Osteoblast (primary cell): ENCODE results near the gene GAREM1. TPM values are rescaled to one million over a fixed set of nuclear protein-coding genes. Genes with fewer than 3 reads are reported as not detected.

Experiments
- DNase-seq: peaks from one replicate; pipeline ENCODE4 v3.0.0; 2011; ENCODE audit warnings: low spot score, mixed read lengths; ENCODE audit not compliant: insufficient read length; ENCODE audit errors: missing footprints
- H2AFZ ChIP-seq: 2 replicates; pipeline ENCODE4 v1.6.0; 2011; ENCODE audit warnings: mild to moderate bottlenecking, low read length
- H3K27ac ChIP-seq: 2 replicates; pipeline ENCODE4 v1.5.1; 2011; ENCODE audit warnings: mild to moderate bottlenecking, low read depth, low read length, moderate library complexity
- H3K27me3 ChIP-seq: 2 replicates; pipeline ENCODE4 v1.6.0; 2012; ENCODE audit warnings: mild to moderate bottlenecking, control low read depth, inconsistent platforms, low read length, moderate library complexity; ENCODE audit not compliant: insufficient read depth
- H3K36me3 ChIP-seq: 2 replicates; pipeline ENCODE4 v1.5.1; 2011; ENCODE audit warnings: mild to moderate bottlenecking, low read length, control low read depth, moderate library complexity; ENCODE audit not compliant: insufficient read depth
- H3K4me1 ChIP-seq: 2 replicates; pipeline ENCODE4 v1.5.1; 2011; ENCODE audit warnings: mild to moderate bottlenecking, low read length, control low read depth, moderate library complexity; ENCODE audit not compliant: insufficient read depth
- H3K4me2 ChIP-seq: 2 replicates; pipeline ENCODE4 v1.6.0; 2011; ENCODE audit warnings: mild to moderate bottlenecking, low read length; ENCODE audit not compliant: insufficient read depth
- H3K4me3 ChIP-seq: fragments of 200-600 bp; sonication (generic); 3 replicates; pipeline ENCODE4 v1.5.1; 2012; ENCODE audit warnings: mild to moderate bottlenecking, low read length, inconsistent platforms; ENCODE audit not compliant: insufficient read depth
- H3K79me2 ChIP-seq: 2 replicates; pipeline ENCODE4 v1.6.0; 2012; ENCODE audit warnings: mild to moderate bottlenecking, low read length, control low read depth, inconsistent platforms; ENCODE audit not compliant: insufficient read depth
- H3K9me3 ChIP-seq: 2 replicates; pipeline ENCODE4 v1.5.1; 2011; ENCODE audit warnings: low read depth, low read length, control low read depth
- H4K20me1 ChIP-seq: 2 replicates; pipeline ENCODE4 v1.6.0; 2012; ENCODE audit warnings: mild to moderate bottlenecking, low read length, control low read depth; ENCODE audit not compliant: insufficient read depth
- CTCF ChIP-seq: IDR thresholded peaks from 2 replicates; pipeline ENCODE4 v1.5.1; 2011; ENCODE audit warnings: mild to moderate bottlenecking, low read depth, low read length, moderate library complexity; ENCODE audit errors: extremely low read depth
- total RNA-seq: library from RNA; depleted of rRNA; stranded (reverse); fragments of >200 nt; gene quantifications from 2 replicates; pipeline ENCODE4 v1.2.3, GENCODE V29; 2012

The GAREM1 gene
- total RNA-seq, 1 donor: 3.6 TPM

- DNase-seq: no peak
- H3K79me2 ChIP-seq: no peaks in the 10 kb centered on the region
- no peak overlapping the region for H3K4me3 ChIP-seq
- no peaks in the 10 kb centered on the region for H3K36me3 ChIP-seq
- no peaks in the 10 kb centered on the region for H3K9me3 ChIP-seq
- H4K20me1 ChIP-seq: no peaks in the 10 kb centered on the region
- no peak overlapping the region for H3K4me2 ChIP-seq
- H3K27me3 ChIP-seq: no peaks in the 10 kb centered on the region
- no peak overlapping the region for H3K27ac ChIP-seq
- H2AFZ ChIP-seq: no peak overlapping the region
- no peak for TF ChIP-seq CTCF
- no peaks in the 10 kb centered on the region for H3K4me1 ChIP-seq
Measured at GRCh38 chr18:32262092-32262491, 208.6 kb downstream of the GAREM1 start.

- Histone ChIP-seq H4K20me1 (no peaks in the 10 kb centered on the region), H3K27me3 (no peaks in the 10 kb centered on the region), H3K4me1 (no peaks in the 10 kb centered on the region), H3K4me3 (no peak overlapping the region), H3K79me2 (no peaks in the 10 kb centered on the region), H3K27ac (no peak overlapping the region), H3K36me3 (no peaks in the 10 kb centered on the region), H3K9me3 (no peaks in the 10 kb centered on the region), H2AFZ (no peak overlapping the region), H3K4me2 (no peak overlapping the region)
- no peak for DNase-seq
- peak; percentile 15 for TF ChIP-seq CTCF
Measured at GRCh38 chr18:32261003-32261402, 209.7 kb downstream of the GAREM1 start.

GRCh38 chr18:32259553-32259952, 211.1 kb downstream of the GAREM1 start:
- no peaks in the 10 kb centered on the region for H3K27me3 ChIP-seq

GRCh38 chr18:32258558-32259204, 212.0 kb downstream of the GAREM1 start:
- no peaks in the 10 kb centered on the region for H4K20me1 ChIP-seq
- H3K79me2 ChIP-seq: no peaks in the 10 kb centered on the region
- no peaks in the 10 kb centered on the region for H3K4me1 ChIP-seq
- H3K27me3 ChIP-seq: no peaks in the 10 kb centered on the region
- no peak overlapping the region for H3K4me3 ChIP-seq
- H3K27ac ChIP-seq: no peak overlapping the region
- no peak overlapping the region for H3K4me2 ChIP-seq
- TF ChIP-seq CTCF: no peak
- H3K36me3 ChIP-seq: no peaks in the 10 kb centered on the region
- H2AFZ ChIP-seq: no peak overlapping the region
- no peak for DNase-seq
- H3K9me3 ChIP-seq: no peaks in the 10 kb centered on the region

More at GRCh38 chr18:32259553-32259952, 211.1 kb downstream of the GAREM1 start:
- no peak overlapping the region for H2AFZ ChIP-seq
- DNase-seq: no peak
- no peaks in the 10 kb centered on the region for H3K4me1 ChIP-seq
- H3K27ac ChIP-seq: no peak overlapping the region
- H3K4me2 ChIP-seq: no peak overlapping the region
- H3K36me3 ChIP-seq: no peaks in the 10 kb centered on the region
- no peak for TF ChIP-seq CTCF
- no peaks in the 10 kb centered on the region for H4K20me1 ChIP-seq
- H3K4me3 ChIP-seq: no peak overlapping the region
- H3K9me3 ChIP-seq: no peaks in the 10 kb centered on the region
- no peaks in the 10 kb centered on the region for H3K79me2 ChIP-seq
